Caco-2 (cell line): ENCODE results near the gene HID1. TPM values are rescaled to one million over a fixed set of nuclear protein-coding genes. Genes with fewer than 3 reads are reported as not detected.

Experiments
- BruUV-seq: library from RNA; stranded (reverse); fragments of 400-500 nt; replicated peaks from 2 replicates; lab custom pipeline; 2021; lab: Mats Ljungman, UMichigan
- CTCF ChIA-PET: fragments of 300-600 bp; sonication (Branson Sonifier 250); formaldehyde crosslinking; loops from one replicate; lab custom pipeline; 2022; ENCODE audit warnings: antibody characterized with exemption; lab: Charles Lee
- POLR2A ChIA-PET: fragments of 300-600 bp; sonication (Branson Sonifier 250); formaldehyde crosslinking; loops from one replicate; lab custom pipeline; 2022; ENCODE audit warnings: antibody characterized with exemption; lab: Charles Lee
- DNase-seq, 2 experiments: peaks; one replicate each; pipeline versions ENCODE4 v3.0.0 to v3.0.0-alpha.2; 2020 to 2022
- H3K27me3 ChIP-seq: replicated peaks from 2 replicates; pipeline ENCODE4 v1.6.0; 2011; ENCODE audit warnings: low read length; ENCODE audit not compliant: control insufficient read depth, insufficient read depth
- H3K36me3 ChIP-seq: 2 replicates; pipeline ENCODE4 v1.5.1; 2011; ENCODE audit warnings: low read length; ENCODE audit not compliant: control insufficient read depth, insufficient read depth
- H3K4me1 ChIP-seq: fragments of 250-450 bp; sonication (Bioruptor Pico); 2 replicates; pipeline ENCODE4 v1.5.1; 2020; ENCODE audit warnings: mild to moderate bottlenecking
- H3K4me3 ChIP-seq: 2 replicates; pipeline ENCODE4 v1.5.1; 2011; ENCODE audit warnings: low read depth, mild to moderate bottlenecking, control low read depth, low read length
- H3K9me3 ChIP-seq: fragments of 250-450 bp; sonication (Bioruptor Pico); 2 replicates; pipeline ENCODE4 v1.5.1; 2020; ENCODE audit warnings: mild to moderate bottlenecking, moderate library complexity
- H3K27ac Mint-ChIP-seq: one replicate; pipeline ENCODE4 v1.8.0; 2022; ENCODE audit warnings: mixed read lengths; ENCODE audit not compliant: unreplicated experiment
- H3K27me3 Mint-ChIP-seq: one replicate; pipeline ENCODE4 v1.8.0; 2022; ENCODE audit warnings: mixed read lengths; ENCODE audit not compliant: insufficient read depth, unreplicated experiment
- H3K36me3 Mint-ChIP-seq: one replicate; pipeline ENCODE4 v1.8.0; 2022; ENCODE audit warnings: mild to moderate bottlenecking, mixed read lengths; ENCODE audit not compliant: insufficient read depth, unreplicated experiment
- H3K4me1 Mint-ChIP-seq: one replicate; pipeline ENCODE4 v1.8.0; 2022; ENCODE audit warnings: low read depth, mixed read lengths; ENCODE audit not compliant: unreplicated experiment
- H3K4me3 Mint-ChIP-seq: one replicate; pipeline ENCODE4 v1.8.0; 2022; ENCODE audit warnings: mild to moderate bottlenecking, moderate library complexity, mixed read lengths; ENCODE audit not compliant: unreplicated experiment
- H3K9me3 Mint-ChIP-seq: one replicate; pipeline ENCODE4 v1.8.0; 2022; ENCODE audit warnings: mixed read lengths; ENCODE audit not compliant: unreplicated experiment
- CTCF ChIP-seq, 2 experiments: fragments of 200-600 bp in 1 of 2; IDR thresholded peaks; 1 replicate in 1 of 2; 2 replicates in 1 of 2; pipeline versions ENCODE4 v1.5.1 to v1.8.0; 2011 to 2022; ENCODE audit warnings: antibody characterized with exemption in 1 of 2, control low read depth in 1 of 2, inconsistent platforms in 1 of 2, low read depth in 1 of 2, low read length in 1 of 2, mild to moderate bottlenecking in 1 of 2, moderate library complexity in 1 of 2; ENCODE audit not compliant: insufficient read depth in 1 of 2, severe bottlenecking in 1 of 2, unreplicated experiment in 1 of 2
- intact Hi-C: fragments of 100-400 bp; cut with micrococcal nuclease; formaldehyde crosslinking; loops from one replicate; pipeline ENCODE4 v1.10.0; 2022; ENCODE audit not compliant: unreplicated experiment
- total RNA-seq: library from RNA; stranded (reverse); gene quantifications from 2 replicates; pipeline ENCODE4 v1.2.3, GENCODE V29; 2022

The HID1 gene
- total RNA-seq, 1 experiment from 2014 or later: 29.8 TPM

- Histone ChIP-seq H3K4me1 (no peaks in the 10 kb centered on the region), H3K27me3 (no peaks in the 10 kb centered on the region; the same call in 1 of the 2 replicates), H3K9me3 (no peaks in the 10 kb centered on the region), H3K36me3 (no peaks in the 10 kb centered on the region), H3K4me3 (no peak overlapping the region)
- H3K36me3 Mint-ChIP-seq: no peaks in the 10 kb centered on the region
- ChIA-PET POLR2A (no interaction called here), CTCF (no interaction called here)
- H3K4me1 Mint-ChIP-seq: no peaks in the 10 kb centered on the region
- TF ChIP-seq CTCF (IDR thresholded peaks at IDR 0.05; ENCODE audit: insufficient read depth in 1 of 2, low read depth in 1 of 2, low read length in 1 of 2, severe bottlenecking in 1 of 2, unreplicated experiment in 1 of 2): no peak
- H3K27me3 Mint-ChIP-seq: peaks cover 15% of the 10 kb centered on the region
- no TSS peak for BruUV-seq
- no peak overlapping the region for H3K27ac Mint-ChIP-seq
- H3K9me3 Mint-ChIP-seq: no peaks in the 10 kb centered on the region
- DNase-seq: no peak
- intact Hi-C loops: no loop called here
- H3K4me3 Mint-ChIP-seq: no peak overlapping the region
Observed at GRCh38 chr17:74930535-74931036, 42.0 kb downstream of the HID1 start.

- Histone ChIP-seq H3K4me1 (peaks cover 4% of the 10 kb centered on the region; the same call in 1 of the 2 replicates), H3K9me3 (no peaks in the 10 kb centered on the region), H3K4me3 (no peak overlapping the region), H3K27me3 (no peaks in the 10 kb centered on the region; the same call in 1 of the 2 replicates), H3K36me3 (no peaks in the 10 kb centered on the region)
- H3K4me3 Mint-ChIP-seq: no peak overlapping the region
- no peak for TF ChIP-seq CTCF (IDR thresholded peaks at IDR 0.05; ENCODE audit: insufficient read depth in 1 of 2, low read depth in 1 of 2, low read length in 1 of 2, severe bottlenecking in 1 of 2, unreplicated experiment in 1 of 2)
- H3K27ac Mint-ChIP-seq: no peak overlapping the region
- no peak for DNase-seq
- no peaks in the 10 kb centered on the region for H3K9me3 Mint-ChIP-seq
- CTCF ChIA-PET: interaction anchor here (0.6 kb wide), 1 partner anchor 42 kb away, joined by 3 read pairs; no protein-coding TSS in a partner anchor
- BruUV-seq: no TSS peak
- intact Hi-C loops: no loop called here
- H3K27me3 Mint-ChIP-seq: peaks cover 21% of the 10 kb centered on the region
- POLR2A ChIA-PET: no interaction called here
- no peaks in the 10 kb centered on the region for H3K36me3 Mint-ChIP-seq
- no peaks in the 10 kb centered on the region for H3K4me1 Mint-ChIP-seq
Observed at GRCh38 chr17:74928786-74929185, 43.8 kb downstream of the HID1 start.

- H3K9me3 ChIP-seq: no peaks in the 10 kb centered on the region
- H3K4me3 Mint-ChIP-seq: no peak overlapping the region
Observed at GRCh38 chr17:74925242-74925641, 47.3 kb downstream of the HID1 start.

More at GRCh38 chr17:74925242-74925641, 47.3 kb downstream of the HID1 start:
- TF ChIP-seq CTCF (IDR thresholded peaks at IDR 0.05; ENCODE audit: insufficient read depth in 1 of 2, low read depth in 1 of 2, low read length in 1 of 2, severe bottlenecking in 1 of 2, unreplicated experiment in 1 of 2): no peak
- Mint-ChIP-seq H3K36me3 (no peaks in the 10 kb centered on the region), H3K27me3 (peaks cover 25% of the 10 kb centered on the region), H3K4me1 (no peaks in the 10 kb centered on the region), H3K9me3 (no peaks in the 10 kb centered on the region), H3K27ac (no peak overlapping the region)
- no peak for DNase-seq
- Histone ChIP-seq H3K36me3 (no peaks in the 10 kb centered on the region), H3K27me3 (peaks cover 1% of the 10 kb centered on the region; the same call in 1 of the 2 replicates), H3K4me3 (no peak overlapping the region), H3K4me1 (peaks cover 6% of the 10 kb centered on the region; the same call in 1 of the 2 replicates)
- intact Hi-C loops: no loop called here
- no TSS peak for BruUV-seq
- POLR2A ChIA-PET: no interaction called here
- CTCF ChIA-PET: interaction anchor here (0.6 to 4.3 kb wide), 6 partner anchors 12 to 88 kb away, joined by 3 to 46 read pairs (median 7); partner anchors contain the start of genes FDXR and MRPL58
